ENCODE data around the gene MRGPRX4. TPM values are rescaled to one million over a fixed set of nuclear protein-coding genes. Genes with fewer than 3 reads are reported as not detected.

Gene MRGPRX4
- total RNA-seq (2022; extraction: Qiagen RNA extraction), result not detected in 5 replicates

GRCh38 chr11:18172666-18173065 lies at the start of gene MRGPRX4:
Gene MRGPRX4 (plus strand): TSS chr11:18172837. CDS start chr11:18173257, 420 bp downstream.

DNA sequence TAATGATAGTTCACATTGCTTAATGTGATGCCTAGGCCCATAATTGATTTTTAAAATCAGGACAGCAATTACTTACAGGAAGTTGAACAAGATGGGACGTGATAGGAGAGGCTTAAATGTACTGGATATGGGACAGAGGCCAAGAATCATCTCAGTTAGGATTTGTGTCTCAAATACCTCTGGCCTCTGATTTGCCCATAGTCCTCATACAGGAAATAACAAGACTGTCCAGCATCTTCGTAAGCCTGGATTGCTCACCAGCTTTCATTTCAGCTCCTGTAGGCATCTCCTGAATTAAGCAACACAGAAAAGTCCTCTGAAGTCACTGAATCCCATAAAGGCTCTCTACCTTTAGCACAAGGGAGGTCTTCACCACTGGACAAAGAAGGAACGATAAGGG lies 40.3 kb upstream of the MRGPRX4 start, which contains the start of gene MRGPRX3:
Gene MRGPRX3, plus strand, starts transcription at position 231 of the 400 bp plus-strand sequence. CDS start 4,632 bp downstream, outside the sequence.

Other genes with a start within 250 kb of the MRGPRX4 start
- gene SERGEF, start 159.8 kb upstream of the MRGPRX4 start, total RNA-seq (2022; extraction: Qiagen RNA extraction), result 15.1 to 19.3 TPM (median 16.9 TPM) in 5 replicates
- gene TPH1, start 126.6 kb upstream of the MRGPRX4 start, total RNA-seq (2022; extraction: Qiagen RNA extraction), result 0.01 to 0.03 TPM (median 0.02 TPM) in 5 replicates
- 35.3 to 41.8 TPM (median 36.7 TPM) in 5 replicates for gene SAAL1, start 66.8 kb upstream of the MRGPRX4 start, total RNA-seq (2022; extraction: Qiagen RNA extraction)
- gene MRGPRX3, start 40.3 kb upstream of the MRGPRX4 start, total RNA-seq (2022; extraction: Qiagen RNA extraction), result 0.06 to 0.07 TPM in 2 of 5 replicates, not detected in the others
- not detected in 5 replicates for gene SAA4, start 64.0 kb downstream of the MRGPRX4 start, total RNA-seq (2022; extraction: Qiagen RNA extraction)
- 0.15 to 0.24 TPM in 2 of 5 replicates, not detected in the others for gene SAA2, start 75.8 kb downstream of the MRGPRX4 start, total RNA-seq (2022; extraction: Qiagen RNA extraction)
- gene SAA1, start 93.4 kb downstream of the MRGPRX4 start, total RNA-seq (2022; extraction: Qiagen RNA extraction), result 2.5 to 4.1 TPM (median 3.3 TPM) in 5 replicates
- gene HPS5, start 149.3 kb downstream of the MRGPRX4 start, total RNA-seq (2022; extraction: Qiagen RNA extraction), result 12.1 to 17.6 TPM (median 13.5 TPM) in 5 replicates
- 31.4 to 39.7 TPM (median 34.5 TPM) in 5 replicates for gene GTF2H1, start 149.7 kb downstream of the MRGPRX4 start, total RNA-seq (2022; extraction: Qiagen RNA extraction)
- gene LDHA, start 221.7 kb downstream of the MRGPRX4 start, total RNA-seq (2022; extraction: Qiagen RNA extraction), result 2,634 to 4,068 TPM (median 3,108 TPM) in 5 replicates
- 0.13 to 0.17 TPM (median 0.15 TPM) in 3 of 5 replicates, not detected in the others for gene LDHC, start 239.5 kb downstream of the MRGPRX4 start, total RNA-seq (2022; extraction: Qiagen RNA extraction)

Data from A549 treated with AZD2906 at 1 μM for 4 hours (cell line).